ENCODE data around the gene FAAP20.
A peak's percentile ranks its signal among the peaks of the same experiment; 100 is the strongest.

The FAAP20 gene

GRCh38 chr1:2229911-2230731 lies 35.5 kb upstream of the FAAP20 start:
- no peak for DNase-seq

- DNase-seq, result peak; percentile 75
Observed at GRCh38 chr1:2229037-2229864, 34.7 kb upstream of the FAAP20 start.

- DNase-seq, result no peak
Observed at GRCh38 chr1:2228694-2229036, 34.1 kb upstream of the FAAP20 start.

GRCh38 chr1:2228157-2228594 lies 33.6 kb upstream of the FAAP20 start, which contains the start of gene SKI:
SKI (plus strand) TSS chr1:2228319; CDS start chr1:2228767, 448 bp downstream.
- DNase-seq, result no peak

- peak; percentile 94 for DNase-seq
Observed at GRCh38 chr1:2227346-2228156, 33.0 kb upstream of the FAAP20 start.

GRCh38 chr1:2226525-2227345 lies 32.2 kb upstream of the FAAP20 start:
- DNase-seq, result no peak

GRCh38 chr1:2224631-2225428 lies 30.3 kb upstream of the FAAP20 start:
- DNase-seq, result no peak

- DNase-seq, result no peak
Observed at GRCh38 chr1:2224170-2224584, 29.6 kb upstream of the FAAP20 start.

GRCh38 chr1:2221271-2221670 lies 26.7 kb upstream of the FAAP20 start:
- no peak for DNase-seq

GRCh38 chr1:2216767-2217058 lies 22.1 kb upstream of the FAAP20 start:
- DNase-seq, result no peak

- DNase-seq, result no peak
Observed at GRCh38 chr1:2215909-2216766, 21.6 kb upstream of the FAAP20 start.

GRCh38 chr1:2215329-2215728 lies 20.8 kb upstream of the FAAP20 start:
- DNase-seq, result no peak

GRCh38 chr1:2214541-2215241 lies 20.1 kb upstream of the FAAP20 start:
- no peak for DNase-seq

GRCh38 chr1:2213576-2214505 lies 19.3 kb upstream of the FAAP20 start:
- DNase-seq, result no peak

GRCh38 chr1:2212532-2213491 lies 18.2 kb upstream of the FAAP20 start:
- DNase-seq, result peak; percentile 80

- no peak for DNase-seq
Observed at GRCh38 chr1:2212274-2212531, 17.6 kb upstream of the FAAP20 start.

GRCh38 chr1:2210786-2211185 lies 16.2 kb upstream of the FAAP20 start:
- no peak for DNase-seq
